H1 (cell line): Measurements from ENCODE around the gene RUVBL2. TPM values are rescaled to one million over a fixed set of nuclear protein-coding genes. Genes with fewer than 3 reads are reported as not detected.

ENCODE experiments used
- CTCF ChIA-PET: fragments of 300-600 bp; sonication (Branson Sonifier 250); formaldehyde crosslinking; loops from one replicate; lab custom pipeline; 2021; ENCODE audit not compliant: partially characterized antibody; lab: Charles Lee
- POLR2A ChIA-PET: fragments of 300-600 bp; sonication (Branson Sonifier 250); formaldehyde crosslinking; loops from one replicate; lab custom pipeline; 2021; ENCODE audit warnings: inconsistent platforms; ENCODE audit not compliant: partially characterized antibody; lab: Charles Lee
- DNase-seq, 2 experiments: peaks; one replicate each; pipeline versions ENCODE4 v3.0.0 to v3.0.0-alpha.2; 2010 to 2022; ENCODE audit warnings: low spot score in 2 of 2, low read depth in 1 of 2, mixed read lengths in 1 of 2
- FAIRE-seq: peaks from 2 replicates; lab custom pipeline; 2011; peaks lifted over from hg19 to GRCh38; lab: Jason Lieb, UNC
- H2AFZ ChIP-seq: 2 replicates; pipeline ENCODE4 v1.8.1; 2012; ENCODE audit warnings: low read length, inconsistent platforms
- H2AK5ac ChIP-seq: 2 replicates; pipeline ENCODE4 v1.6.1; 2013; ENCODE audit warnings: low read depth, low read length
- H2BK120ac ChIP-seq: replicated peaks from 2 replicates; pipeline ENCODE3; 2013; ENCODE audit warnings: low read depth, low read length, inconsistent platforms
- H2BK12ac ChIP-seq: 2 replicates; pipeline ENCODE4 v1.6.1; 2013; ENCODE audit warnings: low read depth, low read length
- H2BK15ac ChIP-seq: 2 replicates; pipeline ENCODE4 v1.6.1; 2013; ENCODE audit warnings: low read length
- H2BK20ac ChIP-seq: 2 replicates; pipeline ENCODE4 v1.6.1; 2013; ENCODE audit warnings: low read length
- H2BK5ac ChIP-seq: 2 replicates; pipeline ENCODE4 v1.6.1; 2013; ENCODE audit warnings: low read depth, low read length
- H3K14ac ChIP-seq: 2 replicates; pipeline ENCODE4 v1.6.1; 2013; ENCODE audit warnings: inconsistent platforms; ENCODE audit not compliant: insufficient read length
- H3K18ac ChIP-seq: 2 replicates; pipeline ENCODE4 v1.6.1; 2013; ENCODE audit warnings: low read length; ENCODE audit errors: extremely low read depth
- H3K23ac ChIP-seq: 2 replicates; pipeline ENCODE4 v1.6.1; 2013; ENCODE audit warnings: inconsistent platforms; ENCODE audit not compliant: insufficient read length
- H3K23me2 ChIP-seq: 2 replicates; pipeline ENCODE4 v1.6.1; 2013; ENCODE audit warnings: low read depth, low read length
- H3K27ac ChIP-seq: 2 replicates; pipeline ENCODE4 v1.6.1; 2011; ENCODE audit warnings: low read depth, low read length, inconsistent platforms
- H3K27me3 ChIP-seq, 4 experiments: replicated peaks in 1 of 4; 1 replicate in 1 of 4; 2 replicates in 3 of 4; pipeline versions ENCODE4 v1.6.1 to v1.8.1; 2011 to 2013; ENCODE audit warnings: low read length in 3 of 4, mild to moderate bottlenecking in 3 of 4, inconsistent platforms in 2 of 4, mixed read lengths in 2 of 4, moderate library complexity in 1 of 4; ENCODE audit not compliant: control insufficient read depth in 3 of 4, insufficient read depth in 3 of 4; ENCODE audit errors: extremely low read depth in 1 of 4
- H3K36me3 ChIP-seq, 4 experiments: 2 replicates each; pipeline versions ENCODE4 v1.6.1 to v1.8.1; 2011 to 2013; ENCODE audit warnings: mild to moderate bottlenecking in 4 of 4, low read length in 3 of 4, moderate library complexity in 2 of 4, control low read depth in 1 of 4, inconsistent platforms in 1 of 4; ENCODE audit not compliant: insufficient read depth in 4 of 4, control insufficient read depth in 2 of 4
- H3K4ac ChIP-seq: replicated peaks from 2 replicates; pipeline ENCODE3; 2013; ENCODE audit warnings: low read length, low read depth, mixed read lengths, inconsistent platforms; ENCODE audit not compliant: insufficient read length
- H3K4me1 ChIP-seq, 4 experiments: replicated peaks in 1 of 4; 1 replicate in 1 of 4; 2 replicates in 3 of 4; pipeline versions ENCODE4 v1.6.1 to v1.8.1; 2011 to 2013; ENCODE audit warnings: low read length in 3 of 4, inconsistent platforms in 2 of 4, mixed read lengths in 1 of 4; ENCODE audit not compliant: insufficient read depth in 4 of 4, control insufficient read depth in 3 of 4
- H3K4me2 ChIP-seq, 2 experiments: 2 replicates each; pipeline versions ENCODE4 v1.6.1 to v1.8.1; 2011 to 2013; ENCODE audit warnings: low read depth in 2 of 2, low read length in 2 of 2, control low read depth in 1 of 2, inconsistent platforms in 1 of 2, mild to moderate bottlenecking in 1 of 2; ENCODE audit not compliant: insufficient read depth in 1 of 2
- H3K4me3 ChIP-seq, 4 experiments: fragments of 200-600, 300-600 bp in 1 of 4; sonication (generic), shearing (Covaris generic), sonication (Bioruptor Twin) in 1 of 4; 2 replicates each; pipeline versions ENCODE4 v1.5.1 to v1.8.1; 2011 to 2016; ENCODE audit warnings: low read length in 4 of 4, low read depth in 3 of 4, control low read depth in 2 of 4, inconsistent platforms in 2 of 4, mild to moderate bottlenecking in 2 of 4, mixed read lengths in 1 of 4, moderate library complexity in 1 of 4; ENCODE audit not compliant: insufficient read depth in 2 of 4; ENCODE audit errors: extremely low read depth in 1 of 4
- H3K56ac ChIP-seq: replicated peaks from 2 replicates; pipeline ENCODE3; 2013; ENCODE audit warnings: low read depth, mild to moderate bottlenecking, mixed read lengths, low read length, inconsistent platforms; ENCODE audit not compliant: insufficient read length
- H3K79me1 ChIP-seq: 2 replicates; pipeline ENCODE4 v1.6.1; 2013; ENCODE audit warnings: low read depth, low read length, control low read depth
- H3K79me2 ChIP-seq, 2 experiments: 2 replicates each; pipeline versions ENCODE4 v1.6.1 to v1.8.1; 2012 to 2013; ENCODE audit warnings: low read length in 2 of 2, mild to moderate bottlenecking in 2 of 2, inconsistent platforms in 1 of 2; ENCODE audit not compliant: insufficient read depth in 2 of 2, control insufficient read depth in 1 of 2
- H3K9ac ChIP-seq, 4 experiments: replicated peaks in 1 of 4; 1 replicate in 1 of 4; 2 replicates in 3 of 4; pipeline versions ENCODE4 v1.6.1 to v1.8.1; 2011 to 2013; ENCODE audit warnings: low read depth in 3 of 4, low read length in 3 of 4, control low read depth in 2 of 4, mild to moderate bottlenecking in 2 of 4, moderate library complexity in 2 of 4, inconsistent platforms in 1 of 4; ENCODE audit errors: extremely low read depth in 1 of 4
- H3K9me3 ChIP-seq, 2 experiments: 2 replicates each; pipeline versions ENCODE4 v1.6.1 to v1.8.1; 2012 to 2013; ENCODE audit warnings: mild to moderate bottlenecking in 2 of 2, moderate library complexity in 2 of 2, control low read depth in 1 of 2, inconsistent platforms in 1 of 2, low read depth in 1 of 2, low read length in 1 of 2, mixed read lengths in 1 of 2; ENCODE audit not compliant: insufficient read depth in 2 of 2
- H4K20me1 ChIP-seq, 2 experiments: replicated peaks in 1 of 2; 2 replicates each; pipeline versions ENCODE3 to v1.8.1; 2011 to 2013; ENCODE audit warnings: inconsistent platforms in 2 of 2, low read length in 2 of 2, mild to moderate bottlenecking in 1 of 2; ENCODE audit not compliant: insufficient read depth in 2 of 2, control insufficient read depth in 1 of 2
- H4K5ac ChIP-seq: 2 replicates; pipeline ENCODE4 v1.6.1; 2013; ENCODE audit warnings: low read length, low read depth, mixed read lengths, inconsistent platforms; ENCODE audit not compliant: insufficient read length
- H4K8ac ChIP-seq: 2 replicates; pipeline ENCODE4 v1.8.0; 2013; ENCODE audit warnings: mild to moderate bottlenecking, moderate library complexity, low read length, inconsistent platforms; ENCODE audit not compliant: insufficient read depth; ENCODE audit errors: extremely low read depth
- H4K91ac ChIP-seq: replicated peaks from 2 replicates; pipeline ENCODE3; 2013; ENCODE audit warnings: low read length, mixed read lengths, inconsistent platforms; ENCODE audit not compliant: insufficient read length
- ASH2L ChIP-seq: fragments of 200-600, 300-600 bp; sonication (generic); IDR thresholded peaks from one replicate; pipeline ENCODE4 v1.7.1; 2017; ENCODE audit warnings: low read length
- EGR1 ChIP-seq: IDR thresholded peaks from 2 replicates; pipeline ENCODE4 v1.6.1; 2011; ENCODE audit warnings: low read depth, low read length, borderline replicate concordance
- POU5F1 ChIP-seq: IDR thresholded peaks from 2 replicates; pipeline ENCODE4 v1.6.1; 2011; ENCODE audit warnings: low read depth, mild to moderate bottlenecking, low read length, moderate library complexity
- SIN3A ChIP-seq, 2 experiments: IDR thresholded peaks in 1 of 2; conservative IDR thresholded peaks in 1 of 2; 2 replicates each; pipeline ENCODE4 v1.6.1; 2011 to 2012; ENCODE audit warnings: low read length in 2 of 2, improper control_type of control experiment in 1 of 2, low read depth in 1 of 2, mild to moderate bottlenecking in 1 of 2
- SP2 ChIP-seq: IDR thresholded peaks from 2 replicates; pipeline ENCODE4 v1.6.1; 2012; ENCODE audit warnings: mild to moderate bottlenecking, low read length, inconsistent platforms
- WGBS, 2 experiments: shearing (Covaris generic) in 1 of 2; methylation state at CpG; one replicate each; pipeline versions ENCODE4 v1.1.6 to v1.1.7; 2013 to 2015; ENCODE audit warnings: low lambda C conversion rate in 2 of 2, mixed read lengths in 2 of 2, inconsistent platforms in 1 of 2, low coverage in 1 of 2, missing lambda C conversion rate in 1 of 2; ENCODE audit not compliant: insufficient replicate concordance in 2 of 2, insufficient coverage in 1 of 2, insufficient read length in 1 of 2; ENCODE audit errors: extremely low coverage in 1 of 2, missing lambda C conversion rate in 1 of 2; 5-methylcytosine and 5-hydroxymethylcytosine counted together
- polyA plus RNA-seq, 7 experiments: library from polyadenylated mRNA; depleted of rRNA in 3 of 7; stranded (reverse) in 5 of 7; unstranded in 2 of 7; fragments of >200 nt in 5 of 7; fragments of 200-250 nt in 2 of 7; gene quantifications; 1 replicate in 5 of 7; 2 replicates in 1 of 7; 4 replicates in 1 of 7; pipeline versions ENCODE4 v1.2.1 to v1.2.3, GENCODE V29; 2011 to 2013; ENCODE audit warnings: missing spikeins in 2 of 7, mixed read lengths in 2 of 7
- total RNA-seq: library from RNA; stranded (reverse); fragmentation: NEBNext Ultra II Directional; extraction: Animal tissue kit (Norgen Biotek cat#: 25700); gene quantifications from 2 replicates; pipeline ENCODE4 v1.2.1, GENCODE V29; 2021

RUVBL2 gene
- total and polyA plus RNA-seq, 2 of the 8 experiments (the other 6 are each of a cell fraction or from before 2014, with no cell fraction given), result 152 to 247 TPM

- TF ChIP-seq SIN3A (conservative IDR thresholded peaks at IDR 0.05 in 1 of 2, IDR thresholded peaks at IDR 0.05 in 1 of 2; ENCODE audit: low read depth in 1 of 2, low read length in 2 of 2), result no peak
- TF ChIP-seq ASH2L, result no peak
- TF ChIP-seq POU5F1, result no peak
- TF ChIP-seq EGR1, result no peak
- no peak for TF ChIP-seq SP2
- TF ChIP-seq, all 59 proteins: peak for 0
- no peak overlapping the region for H2BK15ac ChIP-seq
- H2BK5ac ChIP-seq, result no peak overlapping the region
- H4K20me1 ChIP-seq, result peaks cover 0 to 2% of the 10 kb centered on the region in 2 experiments
- no peaks in the 10 kb centered on the region for H3K36me3 ChIP-seq
- no peak overlapping the region for H2AFZ ChIP-seq
- no peak for FAIRE-seq
- no peak overlapping the region for H4K5ac ChIP-seq
- H3K79me2 ChIP-seq, result no peaks in the 10 kb centered on the region
- H3K23me2 ChIP-seq, result no peaks in the 10 kb centered on the region
- no peak for DNase-seq
- POLR2A ChIA-PET, result interaction anchor here (0.6 to 2.3 kb wide), 6 partner anchors 18 to 73 kb away, joined by 3 to 6 read pairs (median 5); partner anchors contain the start of genes FTL and PPP1R15A
- H3K79me1 ChIP-seq, result no peaks in the 10 kb centered on the region
- H4K8ac ChIP-seq, result no peak overlapping the region
- CTCF ChIA-PET, result interaction anchor here (0.6 to 1.1 kb wide), 3 partner anchors 10 to 132 kb away, joined by 3 to 4 read pairs (median 3); no protein-coding TSS in a partner anchor
- no peak overlapping the region for H3K27ac ChIP-seq
- H3K9ac ChIP-seq, result no peak overlapping the region
- no peak overlapping the region for H3K14ac ChIP-seq
- no peak overlapping the region for H2AK5ac ChIP-seq
- H3K4me1 ChIP-seq, result 0 out of 7 replicates have a peak, but pooled peaks cover 0 to 2% (median 0%) of the 10 kb centered on the region in 4 experiments
- no peak overlapping the region for H3K18ac ChIP-seq
- H4K91ac ChIP-seq, result no peak overlapping the region
- H3K23ac ChIP-seq, result no peak overlapping the region
- no peak overlapping the region for H2BK20ac ChIP-seq
- H3K56ac ChIP-seq, result no peak overlapping the region
- H2BK12ac ChIP-seq, result no peak overlapping the region
- no peaks in the 10 kb centered on the region for H3K9me3 ChIP-seq
- no peak overlapping the region for H3K4me2 ChIP-seq
- no peaks in the 10 kb centered on the region for H3K27me3 ChIP-seq
- no peak overlapping the region for H2BK120ac ChIP-seq
- H3K4me3 ChIP-seq, result no peak overlapping the region
- 100% methylated on average over 1 of the region's 2 CpGs; no CpG with 5 or more reads in 1 of the 2 experiments for WGBS, 2 experiments
- H3K4ac ChIP-seq, result no peak overlapping the region
These were observed 47.9 kb upstream of the RUVBL2 start for GRCh38 chr19:48945817-48946216.
